ENCODE data around the gene ITPR2. TPM values are rescaled to one million over a fixed set of nuclear protein-coding genes. Genes with fewer than 3 reads are reported as not detected.

ITPR2 gene
- total and polyA plus RNA-seq, 2 of the 8 experiments (the other 6 are each of a cell fraction or from before 2014, with no cell fraction given), result 4.1 to 48.3 TPM

GRCh38 chr12:26378711-26379110 lies 454.3 kb downstream of the ITPR2 start:
- CTCF ChIA-PET (ENCODE audit: partially characterized antibody), result interaction anchor here (1.0 kb wide), 1 partner anchor 236 kb away, joined by 4 read pairs; no protein-coding TSS in a partner anchor

More at GRCh38 chr12:26378711-26379110, 454.3 kb downstream of the ITPR2 start:
- Histone ChIP-seq H4K8ac (ENCODE audit: extremely low read depth, insufficient read depth, low read length) (no peak overlapping the region), H3K79me1 (ENCODE audit: low read depth, low read length) (no peaks in the 10 kb centered on the region), H2BK120ac (replicated peaks; ENCODE audit: low read depth, low read length) (no peak overlapping the region), H3K14ac (ENCODE audit: insufficient read length) (no peak overlapping the region), H3K4me3 (ENCODE audit: extremely low read depth in 1 of 4, insufficient read depth in 2 of 4, low read depth in 3 of 4, low read length in 4 of 4) (no peak overlapping the region), H4K91ac (replicated peaks; ENCODE audit: insufficient read length, low read length) (no peak overlapping the region), H3K79me2 (ENCODE audit: control insufficient read depth in 1 of 2, insufficient read depth in 2 of 2, low read length in 2 of 2) (no peaks in the 10 kb centered on the region), H2AK5ac (ENCODE audit: low read depth, low read length) (no peak overlapping the region), H3K18ac (ENCODE audit: extremely low read depth, low read length) (no peak overlapping the region), H3K36me3 (ENCODE audit: control insufficient read depth in 2 of 4, insufficient read depth in 4 of 4, low read length in 3 of 4) (peaks cover 0 to 5% (median 0%) of the 10 kb centered on the region in 4 experiments; a peak in 1 of 8 replicates), H3K23me2 (ENCODE audit: low read depth, low read length) (no peaks in the 10 kb centered on the region), H4K5ac (ENCODE audit: insufficient read length, low read depth, low read length) (no peak overlapping the region), H3K9ac (replicated peaks in 1 of 4; ENCODE audit: extremely low read depth in 1 of 4, low read depth in 3 of 4, low read length in 3 of 4) (no peak overlapping the region), H3K27ac (ENCODE audit: low read depth, low read length) (no peak overlapping the region), H2BK5ac (ENCODE audit: low read depth, low read length) (no peak overlapping the region; the same call in 1 of the 2 replicates), H3K56ac (replicated peaks; ENCODE audit: insufficient read length, low read depth, low read length) (no peak overlapping the region), H2AFZ (ENCODE audit: low read length) (no peak overlapping the region), H2BK20ac (ENCODE audit: low read length) (no peak overlapping the region), H2BK12ac (ENCODE audit: low read depth, low read length) (no peak overlapping the region), H2BK15ac (ENCODE audit: low read length) (no peak overlapping the region), H3K4me1 (replicated peaks in 1 of 4; ENCODE audit: control insufficient read depth in 3 of 4, insufficient read depth in 4 of 4, low read length in 3 of 4) (no peaks in the 10 kb centered on the region), H3K23ac (ENCODE audit: insufficient read length) (no peak overlapping the region), H3K4me2 (ENCODE audit: insufficient read depth in 1 of 2, low read depth in 2 of 2, low read length in 2 of 2) (no peak overlapping the region), H3K4ac (replicated peaks; ENCODE audit: insufficient read length, low read depth, low read length) (no peak overlapping the region), H3K27me3 (replicated peaks in 1 of 4; ENCODE audit: control insufficient read depth in 3 of 4, extremely low read depth in 1 of 4, insufficient read depth in 3 of 4, low read length in 3 of 4) (no peaks in the 10 kb centered on the region), H3K9me3 (ENCODE audit: insufficient read depth in 2 of 2, low read depth in 1 of 2, low read length in 1 of 2) (no peaks in the 10 kb centered on the region), H4K20me1 (replicated peaks in 1 of 2; ENCODE audit: control insufficient read depth in 1 of 2, insufficient read depth in 2 of 2, low read length in 2 of 2) (no peaks in the 10 kb centered on the region)
- 92% methylated on average over 6 of the region's 6 CpGs; no CpG with 5 or more reads in 1 of the 2 experiments for WGBS, 2 experiments (ENCODE audit: extremely low coverage in 1 of 2, insufficient coverage in 1 of 2, insufficient read length in 1 of 2, insufficient replicate concordance in 2 of 2, low coverage in 1 of 2, low lambda C conversion rate in 2 of 2, missing lambda C conversion rate in 1 of 2)
- FAIRE-seq (no peak), DNase-seq (ENCODE audit: low read depth in 1 of 2, low spot score in 2 of 2) (no peak)
- TF ChIP-seq ATF3 (IDR thresholded peaks at IDR 0.05; ENCODE audit: insufficient read depth, low read depth, low read length) (no peak), MAX (IDR thresholded peaks at IDR 0.05) (no peak), POLR2AphosphoS5 (IDR thresholded peaks at IDR 0.05; ENCODE audit: low read depth, low read length) (no peak), KDM4A (IDR thresholded peaks at IDR 0.05; ENCODE audit: low read depth, low read length, severe bottlenecking) (no peak), JUND (IDR thresholded peaks at IDR 0.05; ENCODE audit: low read length) (no peak), CBX8 (IDR thresholded peaks at IDR 0.05; ENCODE audit: borderline replicate concordance, low read depth, low read length) (no peak), SIRT6 (IDR thresholded peaks at IDR 0.05; ENCODE audit: low read length) (no peak), SIN3A (conservative IDR thresholded peaks at IDR 0.05 in 1 of 2, IDR thresholded peaks at IDR 0.05 in 1 of 2; ENCODE audit: low read depth in 1 of 2, low read length in 2 of 2) (no peak)
- POLR2A ChIA-PET (ENCODE audit: partially characterized antibody), result no interaction called here
